Measurements from ENCODE around the gene WNK2.
"Not testable (repeated sequence)": the region's sequence is repeated elsewhere in the genome, so short reads cannot be mapped to it uniquely, and the experiment has no call there.

WNK2 gene

GRCh38 chr9:93353413-93354310 is 169.7 kb downstream of the WNK2 start:
- DNase-seq: not testable (repeated sequence)

GRCh38 chr9:93354451-93354850 is 170.5 kb downstream of the WNK2 start:
- DNase-seq: no peak

- no peak for DNase-seq
Measured at GRCh38 chr9:93355827-93356226, 171.9 kb downstream of the WNK2 start.

GRCh38 chr9:93357649-93358048 is 173.7 kb downstream of the WNK2 start:
- no peak for DNase-seq

- DNase-seq: not testable (repeated sequence)
Measured at GRCh38 chr9:93359907-93360306, 176.0 kb downstream of the WNK2 start.

GRCh38 chr9:93361995-93362394 is 178.1 kb downstream of the WNK2 start:
- DNase-seq: no peak

- DNase-seq: no peak
Measured at GRCh38 chr9:93364734-93365426, 180.9 kb downstream of the WNK2 start.

- no peak for DNase-seq
Measured at GRCh38 chr9:93365427-93366118, 181.6 kb downstream of the WNK2 start.

GRCh38 chr9:93366119-93366447 is 182.1 kb downstream of the WNK2 start:
- DNase-seq: no peak

- DNase-seq: not testable (repeated sequence)
Measured at GRCh38 chr9:93366486-93366885, 182.5 kb downstream of the WNK2 start.

GRCh38 chr9:93368437-93368836 is 184.5 kb downstream of the WNK2 start:
- no peak for DNase-seq

GRCh38 chr9:93369686-93370085 is 185.7 kb downstream of the WNK2 start:
- DNase-seq: no peak

All from NCI-H1436 treated with DMSO at 0.1 percent for 48 hours (cell line).